SIG-M5 (cell line): ENCODE measurements around the gene EMC6.
A peak's percentile ranks its signal among the peaks of the same experiment; 100 is the strongest.

Source experiments
- DNase-seq: peaks from one replicate; lab custom pipeline; 2025; lab: John Stamatoyannopoulos, UW

The EMC6 gene

DNA sequence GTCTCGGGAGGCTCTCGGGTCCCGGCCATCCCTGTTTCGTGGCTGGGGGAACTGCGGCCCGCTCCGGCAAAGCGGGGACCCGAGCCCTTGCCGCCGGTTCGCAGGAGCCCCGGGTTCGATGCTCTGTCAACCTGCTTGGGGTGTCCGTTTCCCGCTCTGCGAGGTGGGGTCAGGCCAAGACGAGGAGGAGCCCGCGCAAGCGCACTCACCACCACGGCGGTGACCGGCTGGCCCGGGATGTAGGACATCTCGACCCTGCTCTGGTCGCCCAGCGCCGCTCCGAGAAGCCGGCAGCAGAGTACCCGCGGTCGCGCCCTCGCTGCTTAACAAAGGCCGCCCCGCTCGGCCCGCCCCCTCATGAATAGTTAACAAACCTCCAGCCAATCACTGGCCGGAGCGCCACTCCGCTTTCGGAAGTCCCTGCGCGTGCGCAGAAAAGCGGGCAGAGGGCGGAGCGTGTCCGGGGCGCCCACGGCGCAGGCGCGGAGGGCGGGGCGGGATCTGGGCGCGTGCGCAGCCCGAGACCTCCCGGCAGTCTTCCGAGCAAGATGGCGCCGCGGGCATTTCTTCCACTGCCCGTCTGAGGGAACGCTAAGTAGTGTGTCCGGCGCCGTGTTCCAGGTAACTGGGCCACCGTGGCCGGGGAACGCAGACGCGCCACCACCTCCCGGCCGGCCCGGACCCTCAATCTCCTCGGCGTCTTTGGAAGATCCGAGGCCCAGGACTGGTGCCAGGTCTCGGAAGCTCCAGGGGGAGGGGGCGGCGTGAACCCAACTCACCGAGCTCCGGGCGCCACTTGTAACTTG lies at the start of gene EMC6, which contains the start of gene TAX1BP3:
Gene EMC6, plus strand, starts transcription at position 534 of the 806 bp plus-strand sequence. CDS start 335 bp downstream, outside the sequence.
Gene TAX1BP3, minus strand, starts transcription at position 300 of the 806 bp plus-strand sequence. Its CDS starts 52 bp downstream, at position 248.
- DNase-seq: peak; percentile 59

DNA sequence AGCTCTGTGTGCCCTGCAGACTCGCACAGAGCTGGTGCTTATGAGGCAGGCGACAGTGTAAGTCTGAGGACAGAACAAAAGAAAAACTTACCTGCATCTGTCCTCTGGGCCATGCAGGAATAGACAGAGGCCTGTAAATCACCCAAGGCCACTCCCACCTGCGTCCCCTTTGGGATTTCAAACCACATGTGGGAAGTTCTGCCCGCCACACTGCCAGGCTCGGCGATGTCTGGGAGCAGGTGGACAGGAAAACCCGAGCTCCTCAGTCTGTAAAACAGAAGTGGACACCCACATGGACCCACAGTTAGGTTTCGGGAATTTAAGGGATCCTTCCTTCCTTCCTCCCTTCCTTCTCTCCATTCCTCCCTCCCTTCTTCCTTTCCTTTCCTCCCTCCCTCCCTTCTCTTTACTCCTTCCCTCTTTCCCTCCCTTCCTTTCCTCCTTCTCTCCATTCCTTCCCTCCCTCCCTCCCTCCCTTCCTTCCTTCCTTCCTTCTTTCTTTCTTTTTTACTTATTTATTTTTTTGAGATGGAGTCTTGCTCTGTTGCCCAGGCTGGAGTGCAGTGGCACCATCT lies 47.4 kb upstream of the EMC6 start:
- DNase-seq: no peak

DNA sequence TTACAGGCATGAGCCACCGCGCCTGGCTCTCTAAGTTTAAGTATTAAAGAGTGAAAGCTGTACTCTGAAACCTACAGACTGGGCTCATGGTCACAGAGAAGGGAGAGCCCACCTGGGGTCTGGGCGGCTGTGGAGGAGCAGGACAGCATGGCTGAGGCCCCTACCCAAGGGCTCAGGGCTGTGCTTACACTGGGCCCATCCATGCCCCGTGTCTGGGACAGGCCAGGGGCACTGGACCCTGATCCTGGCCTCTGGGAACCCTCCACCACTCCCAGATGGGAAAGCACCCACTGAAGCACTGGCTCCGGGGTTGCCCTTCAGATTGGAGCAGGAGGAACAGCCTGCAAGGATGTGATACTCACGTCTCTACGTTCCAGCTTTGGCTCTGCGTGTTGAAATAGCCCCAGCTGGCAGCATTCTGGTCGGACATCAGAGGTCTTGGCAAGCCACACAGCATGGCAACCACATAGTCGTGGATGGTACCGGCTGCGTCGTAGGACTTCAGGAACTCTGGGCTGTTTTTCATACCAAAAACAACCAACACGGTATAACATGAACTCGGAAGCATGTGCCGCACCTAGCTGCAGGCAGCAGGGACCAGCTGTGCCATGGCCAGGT lies 45.5 kb upstream of the EMC6 start:
- no peak for DNase-seq

DNA sequence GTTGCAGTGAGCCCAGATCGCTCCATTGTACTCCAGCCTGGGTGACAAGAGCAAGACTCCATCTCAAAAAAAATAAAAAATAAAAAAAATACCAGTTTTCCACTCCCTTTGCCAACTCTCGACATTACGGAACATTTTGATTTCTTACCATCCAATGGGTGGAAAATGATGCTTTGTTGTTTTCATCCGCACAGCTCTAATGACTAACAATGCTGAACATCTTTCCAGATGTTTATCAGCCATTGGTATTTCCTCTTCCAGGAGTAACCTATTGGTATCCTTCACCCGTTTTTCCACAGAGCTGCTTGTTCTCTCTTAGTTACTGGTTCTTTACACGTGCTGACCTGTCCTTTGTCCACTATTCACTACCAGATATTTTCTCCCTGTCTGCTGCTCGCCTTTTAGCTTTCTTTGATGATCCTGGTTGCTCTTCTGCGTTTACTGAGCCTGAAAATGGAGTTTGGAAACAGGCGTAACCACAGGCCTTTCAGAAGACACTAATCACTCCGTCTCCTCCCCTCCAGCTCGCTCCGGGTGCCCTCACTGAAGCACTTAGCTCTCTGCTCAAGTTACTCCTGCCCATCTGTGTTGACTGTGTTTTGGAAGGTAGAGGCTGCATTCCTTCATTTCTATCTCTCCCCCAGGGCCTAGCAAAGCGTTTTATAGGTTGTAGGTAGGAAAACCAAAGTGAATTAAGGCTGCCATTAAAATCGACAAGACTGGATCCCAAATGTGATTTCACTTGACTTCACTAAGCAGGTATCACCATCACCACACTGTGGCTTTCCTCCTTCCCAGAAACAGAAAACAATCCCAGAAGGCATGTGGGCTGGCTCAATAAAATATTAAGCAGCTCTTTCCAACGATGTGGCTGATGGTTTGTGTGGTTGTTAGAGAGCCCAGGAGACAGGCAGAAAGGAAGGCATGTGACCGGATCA lies 41.5 kb upstream of the EMC6 start:
- no peak for DNase-seq

DNA sequence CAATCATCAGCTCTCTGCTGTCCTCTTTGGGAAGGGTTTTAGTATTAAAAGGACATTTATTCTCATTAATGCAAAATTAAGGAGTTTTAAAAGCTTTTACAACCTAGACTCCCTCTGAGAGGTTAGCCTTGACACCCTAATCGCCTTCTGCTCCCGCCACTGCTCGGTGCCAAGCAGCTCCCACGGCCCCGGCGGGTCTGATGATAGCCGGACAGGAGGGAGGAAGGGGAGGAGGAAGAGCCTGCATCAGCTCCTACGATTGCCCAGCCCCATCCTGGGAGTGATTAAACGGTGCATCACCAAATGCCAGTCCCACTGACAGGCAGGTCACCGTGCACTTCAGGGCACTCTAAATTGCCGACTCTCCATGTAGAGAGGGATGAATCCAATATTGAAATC lies 40.8 kb upstream of the EMC6 start:
- no peak for DNase-seq

DNA sequence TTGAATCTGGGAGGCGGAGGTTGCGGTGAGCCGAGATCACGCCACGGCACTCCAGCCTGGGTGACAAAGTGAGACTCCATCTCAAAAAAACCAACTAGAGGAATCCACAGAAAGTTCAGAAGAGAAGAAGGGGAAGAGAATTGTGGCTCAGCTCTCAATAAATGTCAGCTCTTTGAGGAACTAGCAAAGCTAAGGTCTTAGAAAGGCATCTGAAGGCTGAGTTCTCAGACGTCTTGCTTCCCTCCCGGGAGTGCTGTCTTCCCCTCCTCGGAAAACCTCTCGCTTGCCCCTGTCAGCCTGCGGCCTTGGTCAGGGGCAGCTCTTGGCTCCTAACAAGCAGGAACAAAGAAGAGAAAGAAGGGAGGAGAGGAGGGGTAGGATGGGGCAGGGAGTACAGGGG lies 37.8 kb upstream of the EMC6 start:
- DNase-seq: no peak

DNA sequence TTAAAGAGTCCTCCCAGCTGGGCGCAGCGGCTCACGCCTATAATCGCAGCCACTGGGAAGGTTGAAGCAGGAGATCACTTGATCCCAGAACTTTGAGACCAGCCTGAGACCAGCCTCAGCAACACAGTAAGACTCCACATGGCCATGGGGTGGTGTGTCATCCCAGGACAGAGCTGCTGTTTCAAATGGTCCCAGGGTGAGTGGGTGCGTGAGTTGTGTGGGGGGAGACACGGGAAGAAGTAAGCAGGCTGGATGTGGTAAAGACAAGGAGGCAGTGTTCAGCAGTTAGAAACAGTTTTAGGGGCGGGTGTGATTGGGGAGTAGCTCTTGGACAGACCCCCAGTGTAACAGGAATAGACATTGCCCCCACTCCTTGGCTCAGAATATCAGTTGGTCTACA lies 36.3 kb upstream of the EMC6 start:
- no peak for DNase-seq

DNA sequence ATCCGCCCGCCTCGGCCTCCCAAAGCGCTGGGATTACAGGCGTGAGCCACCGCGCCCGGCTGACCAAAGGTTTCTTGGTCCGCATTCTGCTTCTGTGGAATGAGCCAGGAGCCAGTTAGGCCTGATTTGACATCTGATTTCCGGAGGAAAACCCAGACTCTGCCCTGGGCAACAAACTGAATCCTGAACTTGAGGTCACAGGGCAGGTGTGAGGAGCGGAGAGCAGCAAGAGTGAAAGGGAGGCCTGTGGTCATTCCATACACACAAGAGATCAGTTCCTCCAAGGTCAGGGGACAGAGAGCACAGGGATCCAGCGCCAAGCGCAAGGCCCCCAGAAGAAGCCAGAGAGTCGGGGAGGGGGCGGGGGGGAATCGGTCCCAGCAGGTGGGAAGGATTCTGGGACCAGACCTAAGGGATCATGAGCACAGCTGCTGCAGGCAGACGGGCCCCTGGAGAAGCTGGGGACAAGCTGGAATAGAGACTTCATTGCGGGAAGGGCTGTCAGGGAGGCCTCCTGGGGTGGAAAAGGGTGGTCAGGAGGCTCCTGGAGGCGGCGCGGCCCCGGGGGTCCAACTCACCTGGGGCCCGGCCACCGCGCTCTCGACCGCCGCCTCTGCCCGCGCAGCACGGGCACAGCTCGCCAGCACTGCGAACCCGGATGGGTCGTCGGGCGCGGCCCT lies 33.0 kb upstream of the EMC6 start:
- DNase-seq: no peak

DNA sequence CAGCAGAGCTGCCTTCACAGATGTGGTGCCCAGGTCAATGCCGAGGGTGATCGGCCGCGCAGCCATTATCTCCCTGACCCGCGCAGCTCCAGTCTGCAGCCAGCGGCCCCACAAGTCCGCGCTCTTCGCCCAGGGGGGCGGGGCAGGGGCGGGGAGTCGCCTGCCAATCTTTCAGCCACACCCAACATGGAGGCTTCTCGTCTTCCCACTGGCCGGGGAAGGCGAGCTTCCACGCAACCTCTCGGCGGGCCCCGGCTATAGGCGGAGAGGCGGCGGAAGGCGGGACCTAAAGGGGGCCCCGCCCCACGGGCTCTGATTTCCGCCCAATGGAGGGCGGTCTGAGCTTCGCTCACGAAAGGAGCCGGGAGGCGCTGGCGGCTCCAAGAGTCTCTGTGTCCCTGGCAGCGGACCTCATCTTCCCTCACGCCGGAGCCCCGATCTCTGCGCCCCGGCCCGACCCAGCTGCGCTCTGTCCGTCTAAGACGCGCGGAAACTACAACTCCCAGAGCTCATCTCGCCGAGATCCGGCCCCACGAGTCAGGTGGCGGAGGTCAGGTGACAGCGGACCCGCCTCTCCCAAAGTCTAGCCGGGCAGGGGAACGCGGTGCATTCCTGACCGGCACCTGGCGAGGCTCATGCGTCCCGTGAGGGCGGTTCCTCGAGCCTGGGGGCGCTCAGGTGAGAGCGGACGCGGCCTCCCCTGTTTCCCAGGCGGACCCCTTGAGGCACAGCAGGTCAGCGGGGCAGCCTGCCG lies 32.3 kb upstream of the EMC6 start, which contains the start of the genes CTNS and SHPK:
Gene CTNS, plus strand, starts transcription at position 607 of the 754 bp plus-strand sequence. CDS start 3,447 bp downstream, outside the sequence.
Gene SHPK, minus strand, starts transcription at position 97 of the 754 bp plus-strand sequence. Its CDS starts 31 bp downstream, at position 66.
- DNase-seq: peak; percentile 54

DNA sequence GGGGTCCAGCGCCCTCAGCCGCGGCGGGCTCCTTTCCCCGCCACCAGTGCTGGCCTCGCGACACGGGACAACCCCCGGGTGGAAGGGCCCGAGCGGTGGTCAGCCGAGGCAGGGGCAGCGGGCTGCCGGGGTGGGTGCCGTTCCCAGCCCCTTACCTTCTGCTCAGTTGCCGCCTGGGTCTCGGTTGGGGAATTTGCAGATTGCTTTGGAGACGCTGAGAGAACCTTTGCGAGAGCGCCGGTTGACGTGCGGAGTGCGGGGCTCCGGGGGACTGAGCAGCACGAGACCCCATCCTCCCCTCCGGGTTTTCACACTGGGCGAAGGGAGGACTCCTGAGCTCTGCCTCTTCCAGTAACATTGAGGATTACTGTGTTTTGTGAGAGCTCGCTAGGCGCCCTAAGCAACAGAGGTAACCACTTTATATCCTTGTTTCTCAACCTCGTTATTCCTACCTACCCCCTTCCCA lies 31.7 kb upstream of the EMC6 start:
- DNase-seq: no peak

DNA sequence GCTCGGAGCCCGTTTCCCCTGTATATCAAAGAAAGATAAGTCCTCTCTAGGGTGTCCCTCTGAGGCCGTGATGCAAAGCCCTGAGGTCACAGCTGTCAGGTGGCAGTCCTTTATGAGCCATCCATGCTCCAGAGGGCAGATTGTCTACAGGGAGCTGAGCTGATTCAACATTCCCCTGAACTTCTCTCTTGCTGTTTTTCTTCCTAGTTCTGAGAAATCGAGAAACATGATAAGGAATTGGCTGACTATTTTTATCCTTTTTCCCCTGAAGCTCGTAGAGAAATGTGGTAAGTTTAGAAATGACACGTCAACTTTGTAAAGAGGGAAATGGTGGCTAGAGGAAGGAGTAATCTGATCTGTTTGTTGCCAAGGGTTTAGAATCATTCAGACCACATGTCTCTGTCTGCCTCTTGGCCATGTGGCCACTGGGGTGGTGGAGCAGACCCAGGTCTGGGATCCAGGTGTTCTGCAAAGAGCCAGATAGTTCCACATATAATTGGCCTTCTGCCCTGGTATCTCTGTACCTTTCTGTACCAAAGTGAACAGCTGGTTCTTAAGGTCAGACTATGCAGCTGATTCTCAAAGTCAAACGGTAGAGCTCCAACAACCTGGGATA lies 28.5 kb upstream of the EMC6 start:
- no peak for DNase-seq

DNA sequence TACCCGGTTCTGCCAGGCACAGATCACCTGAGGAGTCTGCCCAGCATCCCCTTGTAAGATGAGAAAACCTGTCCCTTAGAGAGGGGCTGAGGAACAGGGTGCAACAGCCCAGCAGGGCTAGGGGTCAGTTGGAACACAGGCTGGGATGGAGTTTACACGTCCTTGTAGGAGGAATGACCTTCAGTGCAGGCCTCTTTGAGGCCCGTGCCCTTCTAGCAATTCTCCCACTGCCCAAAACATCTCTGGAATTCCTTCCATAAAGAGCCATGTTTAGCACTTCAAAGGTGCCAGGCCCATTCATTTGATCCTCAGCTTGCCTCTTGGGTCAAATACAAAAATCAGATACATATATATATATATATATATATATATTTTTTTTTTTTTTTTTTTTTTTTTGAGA lies 27.6 kb upstream of the EMC6 start:
- DNase-seq: no peak

DNA sequence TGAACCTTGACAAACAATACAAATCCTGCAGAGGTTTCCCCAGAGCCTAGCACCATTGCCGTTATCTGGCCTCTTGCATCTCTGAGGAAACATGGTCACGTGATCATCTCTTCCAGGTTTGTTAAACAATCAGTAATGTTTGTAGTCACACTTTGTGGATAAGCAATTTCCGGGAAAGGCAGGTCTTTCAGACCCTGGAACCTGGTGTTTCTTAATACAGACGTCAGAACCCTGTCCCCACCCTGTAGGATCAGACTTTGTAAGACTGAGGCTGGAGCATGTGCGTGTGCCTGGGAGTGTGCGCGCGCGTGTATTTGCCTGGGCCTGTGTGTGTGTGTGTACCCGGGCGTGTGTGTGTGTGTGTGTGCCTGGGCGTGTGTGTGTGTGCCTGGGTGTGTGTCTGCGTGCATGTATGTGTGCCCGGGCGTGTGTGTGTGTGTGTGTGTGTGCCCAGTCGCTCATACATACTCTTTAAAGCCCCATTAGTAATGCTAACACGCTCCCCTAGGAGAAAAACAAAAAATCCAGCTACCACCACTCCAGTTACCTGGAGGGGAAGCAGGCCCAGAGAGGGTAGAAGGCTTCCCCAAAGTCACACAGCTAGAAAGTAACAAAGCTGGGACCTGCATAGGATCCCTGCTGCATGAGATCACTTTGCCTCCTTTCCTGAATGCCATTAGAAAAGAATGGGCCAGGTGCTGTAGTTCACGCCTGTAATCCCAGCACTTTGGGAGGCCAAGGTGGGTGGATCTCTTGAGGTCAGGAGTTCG lies 26.7 kb upstream of the EMC6 start:
- no peak for DNase-seq

DNA sequence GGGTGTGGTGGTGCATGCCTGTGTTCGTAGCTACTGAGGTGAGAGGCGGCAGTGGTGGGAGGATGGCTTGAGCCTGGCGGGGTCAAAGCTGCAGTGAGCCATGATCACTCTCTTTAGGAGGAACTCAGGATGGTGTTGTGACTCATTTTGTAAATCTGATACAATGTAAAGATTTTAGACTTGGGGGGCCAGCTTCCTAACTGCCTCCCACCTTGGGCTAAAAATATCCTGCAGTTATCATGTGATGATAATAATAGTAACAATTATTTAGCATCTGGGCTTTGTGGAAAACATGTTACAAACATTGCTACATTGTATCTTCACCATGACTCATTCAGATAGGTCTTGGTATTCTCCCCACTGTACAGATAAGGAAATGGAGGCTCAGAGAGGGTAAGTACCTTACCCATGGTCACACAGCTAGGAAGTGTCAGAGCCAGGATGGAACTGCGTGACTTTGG lies 24.7 kb upstream of the EMC6 start:
- no peak for DNase-seq

DNA sequence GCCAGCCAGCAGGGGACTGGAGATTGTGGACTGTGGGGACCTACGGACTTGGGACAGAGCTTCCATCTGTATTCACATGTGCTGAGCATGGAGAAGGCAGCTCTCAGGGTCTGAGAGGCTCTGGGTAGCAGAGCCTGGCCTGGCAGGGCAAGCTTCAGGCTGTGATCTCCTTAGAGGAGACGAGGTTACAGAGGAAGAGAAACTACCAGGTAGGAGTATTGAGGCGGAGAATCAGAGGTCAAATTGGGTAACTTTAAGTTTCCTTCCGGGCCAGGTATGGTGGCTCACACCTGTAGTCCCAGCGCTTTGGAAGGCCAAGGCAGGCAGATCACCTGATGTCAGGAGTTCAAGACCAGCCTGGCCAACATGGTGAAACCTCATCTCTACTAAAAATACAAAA lies 23.3 kb upstream of the EMC6 start:
- no peak for DNase-seq

DNA sequence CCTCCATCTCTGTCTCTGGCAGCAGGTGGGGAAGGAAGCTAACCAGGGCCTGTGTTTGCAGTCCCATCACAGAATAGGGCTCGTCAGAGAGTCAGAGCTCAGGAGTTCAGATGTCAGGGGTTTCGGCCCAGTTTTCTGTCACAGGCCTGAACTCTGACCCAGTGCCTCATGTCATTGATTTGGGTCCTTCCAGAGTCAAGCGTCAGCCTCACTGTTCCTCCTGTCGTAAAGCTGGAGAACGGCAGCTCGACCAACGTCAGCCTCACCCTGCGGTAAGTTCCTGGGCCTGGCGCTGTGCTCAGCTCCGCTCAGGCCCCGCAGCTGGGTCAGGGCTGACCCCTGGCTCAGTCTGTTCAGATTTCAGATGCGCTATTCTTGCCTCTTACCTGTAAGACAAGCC lies 21.4 kb upstream of the EMC6 start:
- no peak for DNase-seq

DNA sequence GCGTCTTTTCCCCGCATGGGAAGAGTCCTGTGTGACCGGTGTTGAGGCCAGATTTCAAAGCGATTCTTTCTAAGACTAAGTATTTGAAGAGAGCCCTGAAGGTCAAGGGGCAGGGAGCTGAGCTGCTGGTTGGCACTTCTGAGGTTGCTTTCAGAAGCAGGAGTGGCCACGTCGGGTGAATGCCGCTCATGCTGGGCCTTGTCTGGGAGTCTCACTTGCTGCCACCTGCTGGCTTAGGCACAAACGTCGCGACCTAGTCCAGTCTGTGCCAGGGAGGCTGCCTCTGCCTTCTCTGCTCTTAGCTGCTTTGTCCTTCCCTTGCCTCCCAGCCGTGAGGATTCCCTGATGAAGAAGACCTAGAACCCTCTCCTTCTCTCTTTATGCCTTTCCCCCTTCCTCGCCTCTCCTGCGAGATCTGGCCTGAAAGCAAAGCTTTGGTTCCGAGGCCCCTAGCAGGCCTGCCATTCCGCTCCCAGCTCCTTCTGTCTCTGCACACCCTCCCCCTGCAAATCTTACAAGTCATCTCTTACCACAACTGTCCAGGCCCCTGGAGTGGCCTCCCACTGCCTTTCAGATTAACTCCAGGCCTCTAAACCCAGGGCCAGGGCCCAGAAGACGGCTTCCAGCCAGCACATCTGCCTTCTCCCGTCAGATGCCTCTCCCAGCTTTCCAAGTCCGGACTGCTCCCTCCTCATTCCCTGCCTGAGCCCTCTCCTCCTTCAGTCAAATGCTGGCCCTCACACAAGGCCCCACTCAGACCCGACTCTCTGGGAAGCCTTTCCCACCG lies 20.6 kb upstream of the EMC6 start:
- no peak for DNase-seq

DNA sequence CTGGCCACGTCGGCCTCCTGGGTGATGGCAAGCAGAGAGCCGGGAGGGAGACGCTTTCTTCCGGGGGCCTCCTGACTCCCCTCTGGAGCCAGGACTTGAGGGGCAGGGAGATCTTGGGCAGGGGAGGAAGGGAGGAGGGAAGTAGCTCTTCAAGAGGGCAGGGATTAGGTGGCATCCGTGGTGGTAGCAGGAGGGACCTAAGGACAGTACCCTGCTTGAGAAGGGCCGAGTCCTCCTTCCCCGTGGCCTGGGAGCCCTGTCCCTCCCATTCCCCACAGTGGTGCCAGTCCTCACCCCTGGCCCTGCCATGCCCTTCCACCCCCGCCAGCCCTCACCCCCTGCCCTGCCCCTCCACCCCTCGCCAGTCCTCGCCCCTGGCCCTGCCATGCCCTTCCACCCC lies 12.8 kb upstream of the EMC6 start:
- no peak for DNase-seq
